ENCODE data around the gene TOP1.

The TOP1 gene

GRCh38 chr20:40992349-40993113 lies 36.1 kb upstream of the TOP1 start:
- no peak for TF ChIP-seq EZH2 (IDR thresholded peaks at IDR 0.05; ENCODE audit: borderline replicate concordance, low read depth, low read length, severe bottlenecking)
- no peak for TF ChIP-seq CTCF (IDR thresholded peaks at IDR 0.05; ENCODE audit: borderline replicate concordance, extremely low read depth, low read length, poor library complexity, severe bottlenecking)

GRCh38 chr20:40993794-40994540 lies 34.7 kb upstream of the TOP1 start:
- no peak for DNase-seq
- TF ChIP-seq CTCF (IDR thresholded peaks at IDR 0.05; ENCODE audit: borderline replicate concordance, extremely low read depth, low read length, poor library complexity, severe bottlenecking) (no peak), EZH2 (IDR thresholded peaks at IDR 0.05; ENCODE audit: borderline replicate concordance, low read depth, low read length, severe bottlenecking) (no peak)
- H3K79me2 ChIP-seq (ENCODE audit: insufficient read depth, low read length), result no peaks in the 10 kb centered on the region
- H3K4me1 ChIP-seq (ENCODE audit: insufficient read depth, low read length), result peaks cover 12% of the 10 kb centered on the region
- no peaks in the 10 kb centered on the region for H3K36me3 ChIP-seq (ENCODE audit: insufficient read depth, low read length)
- H3K27me3 ChIP-seq (ENCODE audit: insufficient read depth, low read length, poor library complexity), result no peaks in the 10 kb centered on the region
- no peak overlapping the region for H2AFZ ChIP-seq (ENCODE audit: low read depth, low read length)
- no peak for ATAC-seq (ENCODE audit: insufficient read depth, low read depth)
- no peak overlapping the region for H3K4me2 ChIP-seq (ENCODE audit: insufficient read depth, low read length)
- H4K20me1 ChIP-seq (ENCODE audit: insufficient read depth, low read length), result no peaks in the 10 kb centered on the region
- no peaks in the 10 kb centered on the region for H3K9me3 ChIP-seq (ENCODE audit: insufficient read depth, low read length, severe bottlenecking)
- H3K9ac ChIP-seq (ENCODE audit: low read depth, low read length), result no peak overlapping the region
- H3K4me3 ChIP-seq (ENCODE audit: low read depth in 1 of 2, low read length in 2 of 2), result no peak overlapping the region
- no peak overlapping the region for H3K27ac ChIP-seq (ENCODE audit: low read length)

More at GRCh38 chr20:40992349-40993113, 36.1 kb upstream of the TOP1 start:
- H3K9me3 ChIP-seq (ENCODE audit: insufficient read depth, low read length, severe bottlenecking), result no peaks in the 10 kb centered on the region
- H3K27ac ChIP-seq (ENCODE audit: low read length), result no peak overlapping the region
- no peaks in the 10 kb centered on the region for H3K79me2 ChIP-seq (ENCODE audit: insufficient read depth, low read length)
- no peaks in the 10 kb centered on the region for H3K36me3 ChIP-seq (ENCODE audit: insufficient read depth, low read length)
- DNase-seq (no peak), ATAC-seq (ENCODE audit: insufficient read depth, low read depth) (no peak)
- H3K27me3 ChIP-seq (ENCODE audit: insufficient read depth, low read length, poor library complexity), result no peaks in the 10 kb centered on the region
- no peak overlapping the region for H3K9ac ChIP-seq (ENCODE audit: low read depth, low read length)
- H4K20me1 ChIP-seq (ENCODE audit: insufficient read depth, low read length), result no peaks in the 10 kb centered on the region
- no peak overlapping the region for H3K4me2 ChIP-seq (ENCODE audit: insufficient read depth, low read length)
- no peak overlapping the region for H3K4me3 ChIP-seq (ENCODE audit: low read depth in 1 of 2, low read length in 2 of 2)
- peaks cover 12% of the 10 kb centered on the region for H3K4me1 ChIP-seq (ENCODE audit: insufficient read depth, low read length)
- no peak overlapping the region for H2AFZ ChIP-seq (ENCODE audit: low read depth, low read length)

- no peak overlapping the region for H3K4me3 ChIP-seq (ENCODE audit: low read depth in 1 of 2, low read length in 2 of 2)
- ATAC-seq (ENCODE audit: insufficient read depth, low read depth), result no peak
- H3K9me3 ChIP-seq (ENCODE audit: insufficient read depth, low read length, severe bottlenecking), result no peaks in the 10 kb centered on the region
- H3K27ac ChIP-seq (ENCODE audit: low read length), result no peak overlapping the region
- H3K4me1 ChIP-seq (ENCODE audit: insufficient read depth, low read length), result peaks cover 4% of the 10 kb centered on the region
- H3K79me2 ChIP-seq (ENCODE audit: insufficient read depth, low read length), result no peaks in the 10 kb centered on the region
- no peak for TF ChIP-seq CTCF (IDR thresholded peaks at IDR 0.05; ENCODE audit: borderline replicate concordance, extremely low read depth, low read length, poor library complexity, severe bottlenecking)
- no peak overlapping the region for H3K9ac ChIP-seq (ENCODE audit: low read depth, low read length)
- H3K36me3 ChIP-seq (ENCODE audit: insufficient read depth, low read length), result no peaks in the 10 kb centered on the region
- DNase-seq, result no peak
- H3K27me3 ChIP-seq (ENCODE audit: insufficient read depth, low read length, poor library complexity), result no peaks in the 10 kb centered on the region
- no peaks in the 10 kb centered on the region for H4K20me1 ChIP-seq (ENCODE audit: insufficient read depth, low read length)
- no peak overlapping the region for H2AFZ ChIP-seq (ENCODE audit: low read depth, low read length)
- no peak overlapping the region for H3K4me2 ChIP-seq (ENCODE audit: insufficient read depth, low read length)
Observed at GRCh38 chr20:40996326-40996725, 32.3 kb upstream of the TOP1 start.
